ENCODE measurements around the gene YIPF5.

DNA sequence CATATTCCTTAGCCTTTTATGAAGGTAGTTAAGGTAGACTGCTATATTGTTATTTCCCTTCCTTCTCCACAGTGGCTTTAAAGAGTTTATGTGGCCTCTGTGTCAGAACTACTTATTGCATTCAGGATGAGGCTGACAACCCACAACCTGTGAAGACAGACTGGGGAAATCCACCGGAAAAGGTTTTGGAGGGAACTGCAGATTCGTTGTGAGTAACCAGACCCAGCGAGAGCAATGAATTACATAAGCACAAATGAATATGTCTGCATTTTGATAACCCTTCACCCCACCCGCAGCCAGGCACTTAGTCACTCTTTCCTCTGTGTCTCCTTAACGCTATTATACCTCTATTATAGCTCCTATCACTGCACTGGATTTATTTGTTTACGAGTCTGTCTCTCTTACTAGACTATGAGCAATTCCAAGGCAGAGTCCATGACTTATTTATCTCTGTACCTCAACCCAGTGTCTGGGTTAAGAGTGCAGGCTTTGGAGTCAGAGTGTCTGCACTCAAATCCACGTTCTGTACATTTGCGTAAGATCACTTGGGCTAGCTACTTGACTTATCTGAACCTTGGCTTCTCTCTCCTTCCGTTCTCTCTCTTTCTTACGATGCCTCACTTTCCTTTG lies 19.5 kb upstream of the YIPF5 start:
- TF ChIP-seq POLR2A (IDR thresholded peaks at IDR 0.05), result no peak
- TF ChIP-seq, protein P1, sequence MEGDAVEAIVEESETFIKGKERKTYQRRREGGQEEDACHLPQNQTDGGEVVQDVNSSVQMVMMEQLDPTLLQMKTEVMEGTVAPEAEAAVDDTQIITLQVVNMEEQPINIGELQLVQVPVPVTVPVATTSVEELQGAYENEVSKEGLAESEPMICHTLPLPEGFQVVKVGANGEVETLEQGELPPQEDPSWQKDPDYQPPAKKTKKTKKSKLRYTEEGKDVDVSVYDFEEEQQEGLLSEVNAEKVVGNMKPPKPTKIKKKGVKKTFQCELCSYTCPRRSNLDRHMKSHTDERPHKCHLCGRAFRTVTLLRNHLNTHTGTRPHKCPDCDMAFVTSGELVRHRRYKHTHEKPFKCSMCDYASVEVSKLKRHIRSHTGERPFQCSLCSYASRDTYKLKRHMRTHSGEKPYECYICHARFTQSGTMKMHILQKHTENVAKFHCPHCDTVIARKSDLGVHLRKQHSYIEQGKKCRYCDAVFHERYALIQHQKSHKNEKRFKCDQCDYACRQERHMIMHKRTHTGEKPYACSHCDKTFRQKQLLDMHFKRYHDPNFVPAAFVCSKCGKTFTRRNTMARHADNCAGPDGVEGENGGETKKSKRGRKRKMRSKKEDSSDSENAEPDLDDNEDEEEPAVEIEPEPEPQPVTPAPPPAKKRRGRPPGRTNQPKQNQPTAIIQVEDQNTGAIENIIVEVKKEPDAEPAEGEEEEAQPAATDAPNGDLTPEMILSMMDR (IDR thresholded peaks at IDR 0.05), result no peak
